ENCODE data around the gene NAPA. TPM values are rescaled to one million over a fixed set of nuclear protein-coding genes. Genes with fewer than 3 reads are reported as not detected.
A peak's percentile ranks its signal among the peaks of the same experiment; 100 is the strongest.

NAPA gene
- total and polyA plus RNA-seq, 9 donors, result 59.4 to 101 (median 95.0) TPM

GRCh38 chr19:47447470-47448359 lies 67.1 kb downstream of the NAPA start:
- Histone ChIP-seq H3K4me3 (no peak overlapping the region), H3K36me3 (no peaks in the 10 kb centered on the region), H3K27me3 (no peaks in the 10 kb centered on the region), H3K9me3 (peaks cover 0 to 4% of the 10 kb centered on the region in 2 donors), H3K27ac (no peak overlapping the region), H3K4me1 (ENCODE audit: insufficient read depth) (peaks cover 4% of the 10 kb centered on the region)
- WGBS, 3 donors, result 1 to 3% (median 1%) methylated on average over 57 to 95 of the region's 95 CpGs
- intact Hi-C loops (cut with DNase I), result no loop called here
- peak in 4 of 5 donors; percentile 16 to 63 (median 43) for DNase-seq
- TF ChIP-seq POLR2A (IDR thresholded peaks at IDR 0.05) (no peak), EP300 (IDR thresholded peaks at IDR 0.05) (no peak), CTCF (IDR thresholded peaks at IDR 0.05) (no peak)

GRCh38 chr19:47446534-47447469 lies 68.1 kb downstream of the NAPA start:
- Histone ChIP-seq H3K9me3 (peaks cover 0 to 4% of the 10 kb centered on the region in 2 donors), H3K27ac (no peak overlapping the region), H3K4me3 (no peak overlapping the region), H3K4me1 (ENCODE audit: insufficient read depth) (peaks cover 4% of the 10 kb centered on the region), H3K27me3 (no peaks in the 10 kb centered on the region), H3K36me3 (no peaks in the 10 kb centered on the region)
- intact Hi-C loops (cut with DNase I), result no loop called here
- TF ChIP-seq EP300 (IDR thresholded peaks at IDR 0.05) (no peak), CTCF (IDR thresholded peaks at IDR 0.05) (no peak), POLR2A (IDR thresholded peaks at IDR 0.05) (no peak)
- DNase-seq, result peak in 1 of 5 donors; percentile 55
- 12 to 18% (median 13%) methylated on average over 28 of the region's 28 CpGs for WGBS, 3 donors

GRCh38 chr19:47445937-47446402 lies 68.9 kb downstream of the NAPA start:
- no peaks in the 10 kb centered on the region for H3K27me3 ChIP-seq
- intact Hi-C loops (cut with DNase I), result no loop called here
- DNase-seq, result peak in 3 of 5 donors; percentile 33 to 68 (median 53)
- H3K9me3 ChIP-seq, result peaks cover 0 to 4% of the 10 kb centered on the region in 2 donors
- no peaks in the 10 kb centered on the region for H3K36me3 ChIP-seq
- TF ChIP-seq CTCF (IDR thresholded peaks at IDR 0.05) (no peak), EP300 (IDR thresholded peaks at IDR 0.05) (no peak), POLR2A (IDR thresholded peaks at IDR 0.05) (no peak)
- peaks cover 4% of the 10 kb centered on the region for H3K4me1 ChIP-seq (ENCODE audit: insufficient read depth)
- no peak overlapping the region for H3K27ac ChIP-seq
- 0 to 2% (median 2%) methylated on average over 21 to 22 of the region's 22 CpGs for WGBS, 3 donors
- no peak overlapping the region for H3K4me3 ChIP-seq

- TF ChIP-seq CTCF (IDR thresholded peaks at IDR 0.05), result no peak
- no peak for TF ChIP-seq EP300 (IDR thresholded peaks at IDR 0.05)
- no peak for TF ChIP-seq POLR2A (IDR thresholded peaks at IDR 0.05)
- Histone ChIP-seq H3K4me3 (no peak overlapping the region), H3K27ac (no peak overlapping the region), H3K9me3 (peaks cover 0 to 4% of the 10 kb centered on the region in 2 donors), H3K36me3 (no peaks in the 10 kb centered on the region), H3K27me3 (no peaks in the 10 kb centered on the region), H3K4me1 (ENCODE audit: insufficient read depth) (peaks cover 4% of the 10 kb centered on the region)
- WGBS, 3 donors, result 31 to 34% (median 33%) methylated on average over 4 of the region's 4 CpGs
- DNase-seq, result no peak
- intact Hi-C loops (cut with DNase I), result no loop called here
Observed at GRCh38 chr19:47445527-47445926, 69.3 kb downstream of the NAPA start.

Measured in ovary (tissue), 9 donors.